ACC112 (cell line): ENCODE measurements around the gene CES1.
"Not testable (repeated sequence)": the region's sequence is repeated elsewhere in the genome, so short reads cannot be mapped to it uniquely, and the experiment has no call there.

Source experiments
- H2AFZ ChIP-seq: fragments of 200-600 bp; sonication (generic); one replicate; pipeline ENCODE4 v1.6.0; 2017; ENCODE audit warnings: antibody characterized with exemption, low read length; ENCODE audit not compliant: unreplicated experiment
- H3K27ac ChIP-seq: fragments of 200-600 bp; sonication (generic); 2 replicates; pipeline ENCODE4 v1.5.1; 2014; ENCODE audit warnings: low read depth, mild to moderate bottlenecking, antibody characterized with exemption, low read length, moderate library complexity
- H3K27me3 ChIP-seq: fragments of 200-600 bp; sonication (generic); 2 replicates; pipeline ENCODE4 v1.6.1; 2014; ENCODE audit warnings: mild to moderate bottlenecking, antibody characterized with exemption, low read length, moderate library complexity, mixed read lengths; ENCODE audit not compliant: insufficient read depth
- H3K36me3 ChIP-seq: fragments of 200-600 bp; sonication (generic); 2 replicates; pipeline ENCODE4 v1.6.1; 2016; ENCODE audit warnings: mild to moderate bottlenecking, antibody characterized with exemption, low read length, moderate library complexity, mixed read lengths; ENCODE audit not compliant: insufficient read depth
- H3K4me1 ChIP-seq: fragments of 200-600 bp; sonication (generic); one replicate; pipeline ENCODE4 v1.6.1; 2016; ENCODE audit warnings: low read length, mixed read lengths; ENCODE audit not compliant: insufficient read depth, unreplicated experiment, control insufficient read depth
- H3K4me3 ChIP-seq: fragments of 200-600 bp; sonication (generic); 2 replicates; pipeline ENCODE4 v1.5.1; 2014; ENCODE audit warnings: mild to moderate bottlenecking, low read depth, low read length
- H3K79me2 ChIP-seq: fragments of 200-600 bp; sonication (generic); one replicate; pipeline ENCODE4 v1.6.0; 2016; ENCODE audit warnings: low read length; ENCODE audit not compliant: control insufficient read depth, unreplicated experiment, insufficient read depth

CES1 gene

GRCh38 chr16:55832425-55832772, 497 bp downstream of the CES1 start:
- Histone ChIP-seq H3K36me3 (no peaks in the 10 kb centered on the region), H3K79me2 (no peaks in the 10 kb centered on the region), H2AFZ (no peak overlapping the region), H3K4me1 (no peaks in the 10 kb centered on the region), H3K4me3 (no peak overlapping the region), H3K27ac (no peak overlapping the region), H3K27me3 (peaks cover 3% of the 10 kb centered on the region; the same call in 1 of the 2 replicates)

GRCh38 chr16:55830658-55831294, 2.1 kb downstream of the CES1 start:
- no peak overlapping the region for H3K4me3 ChIP-seq
- no peak overlapping the region for H3K27ac ChIP-seq
- no peak overlapping the region for H2AFZ ChIP-seq
- no peaks in the 10 kb centered on the region for H3K79me2 ChIP-seq
- no peaks in the 10 kb centered on the region for H3K36me3 ChIP-seq
- peaks cover 3% of the 10 kb centered on the region; the same call in 1 of the 2 replicates for H3K27me3 ChIP-seq
- H3K4me1 ChIP-seq: no peaks in the 10 kb centered on the region

- not testable (repeated sequence) for H3K4me3 ChIP-seq, H2AFZ ChIP-seq, H3K36me3 ChIP-seq
Measured at GRCh38 chr16:55829232-55829631, 3.7 kb downstream of the CES1 start.

GRCh38 chr16:55828680-55829079, 4.2 kb downstream of the CES1 start:
- Histone ChIP-seq H3K4me3 (no peak overlapping the region), H3K79me2 (no peaks in the 10 kb centered on the region), H2AFZ (no peak overlapping the region), H3K36me3 (no peaks in the 10 kb centered on the region), H3K27ac (no peak overlapping the region), H3K27me3 (peaks cover 3% of the 10 kb centered on the region; the same call in 1 of the 2 replicates), H3K4me1 (no peaks in the 10 kb centered on the region)

More at GRCh38 chr16:55829232-55829631, 3.7 kb downstream of the CES1 start:
- H3K27me3 ChIP-seq, H3K27ac ChIP-seq, H3K4me1 ChIP-seq, H3K79me2 ChIP-seq: not testable (repeated sequence)

GRCh38 chr16:55825115-55825728, 7.7 kb downstream of the CES1 start:
- H3K27ac ChIP-seq: no peak overlapping the region
- H2AFZ ChIP-seq: no peak overlapping the region
- H3K36me3 ChIP-seq: no peaks in the 10 kb centered on the region
- H3K4me3 ChIP-seq: no peak overlapping the region
- H3K79me2 ChIP-seq: no peaks in the 10 kb centered on the region
- no peaks in the 10 kb centered on the region for H3K27me3 ChIP-seq
- no peaks in the 10 kb centered on the region for H3K4me1 ChIP-seq

GRCh38 chr16:55824473-55825000, 8.4 kb downstream of the CES1 start:
- Histone ChIP-seq H3K4me1 (no peaks in the 10 kb centered on the region), H3K79me2 (no peaks in the 10 kb centered on the region), H3K4me3 (no peak overlapping the region), H3K27ac (no peak overlapping the region), H3K36me3 (no peaks in the 10 kb centered on the region), H3K27me3 (no peaks in the 10 kb centered on the region), H2AFZ (no peak overlapping the region)

GRCh38 chr16:55822280-55822810, 10.6 kb downstream of the CES1 start:
- H2AFZ ChIP-seq: no peak overlapping the region
- no peak overlapping the region for H3K4me3 ChIP-seq
- H3K36me3 ChIP-seq: no peaks in the 10 kb centered on the region
- H3K27me3 ChIP-seq: no peaks in the 10 kb centered on the region
- H3K27ac ChIP-seq: no peak overlapping the region
- no peaks in the 10 kb centered on the region for H3K4me1 ChIP-seq
- no peaks in the 10 kb centered on the region for H3K79me2 ChIP-seq

- no peaks in the 10 kb centered on the region for H3K36me3 ChIP-seq
- H3K27ac ChIP-seq: no peak overlapping the region
- no peaks in the 10 kb centered on the region for H3K79me2 ChIP-seq
- H3K4me1 ChIP-seq: no peaks in the 10 kb centered on the region
- no peak overlapping the region for H2AFZ ChIP-seq
- H3K27me3 ChIP-seq: no peaks in the 10 kb centered on the region
- no peak overlapping the region for H3K4me3 ChIP-seq
Measured at GRCh38 chr16:55821210-55821609, 11.7 kb downstream of the CES1 start.

GRCh38 chr16:55820615-55821014, 12.3 kb downstream of the CES1 start:
- no peaks in the 10 kb centered on the region for H3K79me2 ChIP-seq
- no peak overlapping the region for H3K4me3 ChIP-seq
- H2AFZ ChIP-seq: no peak overlapping the region
- no peaks in the 10 kb centered on the region for H3K27me3 ChIP-seq
- H3K4me1 ChIP-seq: no peaks in the 10 kb centered on the region
- no peak overlapping the region for H3K27ac ChIP-seq
- no peaks in the 10 kb centered on the region for H3K36me3 ChIP-seq

GRCh38 chr16:55817236-55817912, 15.5 kb downstream of the CES1 start:
- H3K27ac ChIP-seq: no peak overlapping the region
- H3K4me3 ChIP-seq: no peak overlapping the region
- no peaks in the 10 kb centered on the region for H3K4me1 ChIP-seq
- no peaks in the 10 kb centered on the region for H3K27me3 ChIP-seq
- no peaks in the 10 kb centered on the region for H3K36me3 ChIP-seq
- H3K79me2 ChIP-seq: no peaks in the 10 kb centered on the region
- H2AFZ ChIP-seq: no peak overlapping the region
